Raji (cell line): ENCODE data around the gene GRIA2.

ENCODE experiments used
- POLR2A ChIP-seq: IDR thresholded peaks from 2 replicates; pipeline ENCODE4 v1.6.1; 2011; ENCODE audit warnings: low read depth, low read length, control low read depth; ENCODE audit not compliant: insufficient read depth

Gene GRIA2

GRCh38 chr4:157231525-157231924, 11.0 kb downstream of the GRIA2 start:
- no peak for TF ChIP-seq POLR2A

- no peak for TF ChIP-seq POLR2A
Measured at GRCh38 chr4:157242871-157243270, 22.3 kb downstream of the GRIA2 start.

GRCh38 chr4:157244348-157244747, 23.8 kb downstream of the GRIA2 start:
- TF ChIP-seq POLR2A: no peak

GRCh38 chr4:157245351-157245750, 24.8 kb downstream of the GRIA2 start:
- no peak for TF ChIP-seq POLR2A

GRCh38 chr4:157246964-157247363, 26.4 kb downstream of the GRIA2 start:
- no peak for TF ChIP-seq POLR2A

GRCh38 chr4:157265281-157265680, 44.8 kb downstream of the GRIA2 start:
- no peak for TF ChIP-seq POLR2A

- TF ChIP-seq POLR2A: no peak
Measured at GRCh38 chr4:157270108-157270507, 49.6 kb downstream of the GRIA2 start.

GRCh38 chr4:157270552-157270951, 50.0 kb downstream of the GRIA2 start:
- TF ChIP-seq POLR2A: no peak

GRCh38 chr4:157271166-157271869, 50.8 kb downstream of the GRIA2 start:
- TF ChIP-seq POLR2A: no peak

GRCh38 chr4:157280673-157281072, 60.1 kb downstream of the GRIA2 start:
- TF ChIP-seq POLR2A: no peak

GRCh38 chr4:157282019-157282418, 61.5 kb downstream of the GRIA2 start:
- no peak for TF ChIP-seq POLR2A

- TF ChIP-seq POLR2A: no peak
Measured at GRCh38 chr4:157287445-157287844, 66.9 kb downstream of the GRIA2 start.

- TF ChIP-seq POLR2A: no peak
Measured at GRCh38 chr4:157290622-157291021, 70.1 kb downstream of the GRIA2 start.

GRCh38 chr4:157291071-157291470, 70.5 kb downstream of the GRIA2 start:
- TF ChIP-seq POLR2A: no peak

- TF ChIP-seq POLR2A: no peak
Measured at GRCh38 chr4:157293673-157294072, 73.1 kb downstream of the GRIA2 start.

GRCh38 chr4:157294575-157294974, 74.0 kb downstream of the GRIA2 start:
- TF ChIP-seq POLR2A: no peak

GRCh38 chr4:157300701-157301100, 80.2 kb downstream of the GRIA2 start:
- TF ChIP-seq POLR2A: no peak

- no peak for TF ChIP-seq POLR2A
Measured at GRCh38 chr4:157303471-157303960, 83.0 kb downstream of the GRIA2 start.

GRCh38 chr4:157304769-157305168, 84.2 kb downstream of the GRIA2 start:
- TF ChIP-seq POLR2A: no peak
